HG03196 (cell line): ENCODE data around the gene TPM4.

Experiments used
- ATAC-seq: cut with Tn5 transposase; IDR thresholded peaks from one replicate; pipeline ENCODE4 v1.9.1; 2021; ENCODE audit not compliant: unreplicated experiment

The TPM4 gene

GRCh38 chr19:16041299-16041990 is 34.9 kb upstream of the TPM4 start:
- ATAC-seq = no peak

- ATAC-seq = no peak
Observed at GRCh38 chr19:16041991-16042386, 34.3 kb upstream of the TPM4 start.

GRCh38 chr19:16042533-16043085 is 33.7 kb upstream of the TPM4 start:
- no peak for ATAC-seq

- no peak for ATAC-seq
Observed at GRCh38 chr19:16043156-16043757, 33.0 kb upstream of the TPM4 start.

GRCh38 chr19:16044746-16045145 is 31.5 kb upstream of the TPM4 start:
- no peak for ATAC-seq

GRCh38 chr19:16045171-16045570 is 31.1 kb upstream of the TPM4 start:
- no peak for ATAC-seq

- no peak for ATAC-seq
Observed at GRCh38 chr19:16045893-16046292, 30.4 kb upstream of the TPM4 start.

- no peak for ATAC-seq
Observed at GRCh38 chr19:16048583-16048982, 27.7 kb upstream of the TPM4 start.

- ATAC-seq = no peak
Observed at GRCh38 chr19:16051254-16052025, 24.9 kb upstream of the TPM4 start.

- ATAC-seq = no peak
Observed at GRCh38 chr19:16052353-16052752, 23.9 kb upstream of the TPM4 start.

GRCh38 chr19:16057062-16057461 is 19.2 kb upstream of the TPM4 start:
- no peak for ATAC-seq

GRCh38 chr19:16060294-16060693 is 16.0 kb upstream of the TPM4 start:
- ATAC-seq = no peak

- no peak for ATAC-seq
Observed at GRCh38 chr19:16061943-16062342, 14.4 kb upstream of the TPM4 start.

GRCh38 chr19:16062789-16063188 is 13.5 kb upstream of the TPM4 start:
- no peak for ATAC-seq

- ATAC-seq = no peak
Observed at GRCh38 chr19:16064209-16064889, 11.9 kb upstream of the TPM4 start.

- no peak for ATAC-seq
Observed at GRCh38 chr19:16066611-16067104, 9.6 kb upstream of the TPM4 start.

GRCh38 chr19:16067205-16067938 is 8.9 kb upstream of the TPM4 start:
- no peak for ATAC-seq

GRCh38 chr19:16068696-16069259 is 7.5 kb upstream of the TPM4 start:
- no peak for ATAC-seq

GRCh38 chr19:16069813-16070365 is 6.4 kb upstream of the TPM4 start:
- no peak for ATAC-seq
